Fibroblast of lung (primary cell): ENCODE results near the gene CSNK1E. TPM values are rescaled to one million over a fixed set of nuclear protein-coding genes. Genes with fewer than 3 reads are reported as not detected.
A peak's percentile ranks its signal among the peaks of the same experiment; 100 is the strongest.

Experiments
- DNase-seq, 2 donors: peaks; one replicate each; pipeline versions ENCODE4 v3.0.0 to v3.0.0-alpha.2; 2010; ENCODE audit warnings: low read depth in 2 of 2
- H2AFZ ChIP-seq: 2 replicates; pipeline ENCODE4 v1.5.1; 2012; ENCODE audit warnings: low read length, control low read depth, inconsistent platforms
- H3K27ac ChIP-seq: 2 replicates; pipeline ENCODE4 v1.5.1; 2011; ENCODE audit warnings: low read length, control low read depth; ENCODE audit not compliant: insufficient read depth
- H3K27me3 ChIP-seq: 2 replicates; pipeline ENCODE4 v1.5.1; 2011; ENCODE audit warnings: mild to moderate bottlenecking, low read length; ENCODE audit not compliant: control insufficient read depth, insufficient read depth
- H3K36me3 ChIP-seq: 2 replicates; pipeline ENCODE4 v1.5.1; 2011; ENCODE audit warnings: low read length; ENCODE audit not compliant: control insufficient read depth, insufficient read depth
- H3K4me1 ChIP-seq: 2 replicates; pipeline ENCODE4 v1.5.1; 2011; ENCODE audit warnings: low read length; ENCODE audit not compliant: control insufficient read depth, insufficient read depth; ENCODE audit errors: extremely low read depth
- H3K4me2 ChIP-seq: 2 replicates; pipeline ENCODE4 v1.5.1; 2011; ENCODE audit warnings: low read length, control low read depth; ENCODE audit not compliant: insufficient read depth; ENCODE audit errors: extremely low read depth
- H3K4me3 ChIP-seq, 4 experiments: fragments of 200-600 bp in 1 of 4; sonication (generic) in 1 of 4; replicated peaks in 1 of 4; 2 replicates each; pipeline ENCODE4 v1.5.1; 2011 to 2016; ENCODE audit warnings: low read length in 4 of 4, low read depth in 3 of 4, mild to moderate bottlenecking in 3 of 4, control low read depth in 2 of 4, inconsistent platforms in 1 of 4, mixed read lengths in 1 of 4; ENCODE audit not compliant: insufficient read depth in 1 of 4; ENCODE audit errors: control extremely low read depth in 1 of 4
- H3K79me2 ChIP-seq: 2 replicates; pipeline ENCODE4 v1.5.1; 2012; ENCODE audit warnings: mild to moderate bottlenecking, low read length, inconsistent platforms; ENCODE audit not compliant: control insufficient read depth, insufficient read depth
- H3K9ac ChIP-seq: 2 replicates; pipeline ENCODE4 v1.5.1; 2011; ENCODE audit warnings: mild to moderate bottlenecking, low read length, control low read depth; ENCODE audit not compliant: insufficient read depth
- H3K9me3 ChIP-seq: 2 replicates; pipeline ENCODE4 v1.5.1; 2012; ENCODE audit warnings: low read depth, low read length; ENCODE audit not compliant: control insufficient read depth, insufficient read depth
- H4K20me1 ChIP-seq: 2 replicates; pipeline ENCODE4 v1.5.1; 2011; ENCODE audit warnings: low read length; ENCODE audit not compliant: control insufficient read depth, insufficient read depth; ENCODE audit errors: extremely low read depth
- EZH2 ChIP-seq: IDR thresholded peaks from 2 replicates; pipeline ENCODE4 v1.5.1; 2012; ENCODE audit warnings: low read length, control low read depth, mild to moderate bottlenecking; ENCODE audit errors: missing control alignments
- polyA plus RNA-seq, 2 donors: library from polyadenylated mRNA; depleted of rRNA in 1 of 2; stranded (reverse) in 1 of 2; unstranded in 1 of 2; fragments of >200 nt; gene quantifications; 2 replicates each; pipeline ENCODE4 v1.2.1, GENCODE V29; 2011 to 2012; ENCODE audit warnings: missing spikeins in 1 of 2
- total RNA-seq: library from RNA; depleted of rRNA; stranded (reverse); fragments of >200 nt; gene quantifications from 2 replicates; pipeline ENCODE4 v1.2.1, GENCODE V29; 2014
- TF ChIP-seq, protein P1 (sequence below), 2 donors: IDR thresholded peaks in 1 of 2; conservative IDR thresholded peaks in 1 of 2; 1 replicate in 1 of 2; 2 replicates in 1 of 2; pipeline ENCODE4 v1.5.1; 2011 to 2012; ENCODE audit warnings: low read length in 2 of 2, control low read depth in 1 of 2, inconsistent platforms in 1 of 2, low read depth in 1 of 2, mild to moderate bottlenecking in 1 of 2

CSNK1E gene
- total and polyA plus RNA-seq, 2 donors (not counting 1 experiment from before 2014, with no cell fraction given) = 99.3 to 121 TPM

DNA sequence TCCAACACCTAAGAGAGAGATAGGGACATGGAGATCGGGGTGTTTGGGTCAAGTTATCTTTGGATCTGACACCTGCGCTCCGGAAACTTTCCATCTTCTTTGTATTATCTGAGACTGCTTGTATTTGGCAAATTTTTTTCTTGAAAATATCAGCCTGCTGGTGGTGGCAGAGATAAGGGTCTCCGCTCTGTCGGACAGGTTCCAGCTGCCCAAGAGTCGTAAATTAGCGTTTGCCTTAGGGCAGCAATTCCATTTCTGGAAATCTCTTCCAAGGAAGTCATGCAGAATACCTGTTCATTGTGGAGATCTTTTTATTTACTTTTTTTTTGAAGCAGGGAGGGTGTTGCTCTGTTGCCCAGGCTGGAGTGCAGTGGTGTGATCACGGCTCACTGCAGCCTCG lies 19.5 kb upstream of the CSNK1E start:
- Histone ChIP-seq H3K79me2 (no peaks in the 10 kb centered on the region), H3K27ac (no peak overlapping the region), H3K36me3 (no peaks in the 10 kb centered on the region), H3K9me3 (no peaks in the 10 kb centered on the region), H2AFZ (no peak overlapping the region), H3K4me1 (peaks cover 3% of the 10 kb centered on the region), H3K4me3 (peak overlapping the region in 2 of 4 experiments; percentile 46 to 62), H3K27me3 (no peaks in the 10 kb centered on the region), H3K9ac (no peak overlapping the region), H3K4me2 (peak overlapping the region; percentile 40), H4K20me1 (no peaks in the 10 kb centered on the region)
- DNase-seq = no peak
- TF ChIP-seq EZH2 = no peak
- TF ChIP-seq, protein P1, sequence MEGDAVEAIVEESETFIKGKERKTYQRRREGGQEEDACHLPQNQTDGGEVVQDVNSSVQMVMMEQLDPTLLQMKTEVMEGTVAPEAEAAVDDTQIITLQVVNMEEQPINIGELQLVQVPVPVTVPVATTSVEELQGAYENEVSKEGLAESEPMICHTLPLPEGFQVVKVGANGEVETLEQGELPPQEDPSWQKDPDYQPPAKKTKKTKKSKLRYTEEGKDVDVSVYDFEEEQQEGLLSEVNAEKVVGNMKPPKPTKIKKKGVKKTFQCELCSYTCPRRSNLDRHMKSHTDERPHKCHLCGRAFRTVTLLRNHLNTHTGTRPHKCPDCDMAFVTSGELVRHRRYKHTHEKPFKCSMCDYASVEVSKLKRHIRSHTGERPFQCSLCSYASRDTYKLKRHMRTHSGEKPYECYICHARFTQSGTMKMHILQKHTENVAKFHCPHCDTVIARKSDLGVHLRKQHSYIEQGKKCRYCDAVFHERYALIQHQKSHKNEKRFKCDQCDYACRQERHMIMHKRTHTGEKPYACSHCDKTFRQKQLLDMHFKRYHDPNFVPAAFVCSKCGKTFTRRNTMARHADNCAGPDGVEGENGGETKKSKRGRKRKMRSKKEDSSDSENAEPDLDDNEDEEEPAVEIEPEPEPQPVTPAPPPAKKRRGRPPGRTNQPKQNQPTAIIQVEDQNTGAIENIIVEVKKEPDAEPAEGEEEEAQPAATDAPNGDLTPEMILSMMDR (conservative IDR thresholded peaks at IDR 0.05 in 1 of 2, IDR thresholded peaks at IDR 0.05 in 1 of 2; ENCODE audit: low read depth in 1 of 2, low read length in 2 of 2) = no peak

DNA sequence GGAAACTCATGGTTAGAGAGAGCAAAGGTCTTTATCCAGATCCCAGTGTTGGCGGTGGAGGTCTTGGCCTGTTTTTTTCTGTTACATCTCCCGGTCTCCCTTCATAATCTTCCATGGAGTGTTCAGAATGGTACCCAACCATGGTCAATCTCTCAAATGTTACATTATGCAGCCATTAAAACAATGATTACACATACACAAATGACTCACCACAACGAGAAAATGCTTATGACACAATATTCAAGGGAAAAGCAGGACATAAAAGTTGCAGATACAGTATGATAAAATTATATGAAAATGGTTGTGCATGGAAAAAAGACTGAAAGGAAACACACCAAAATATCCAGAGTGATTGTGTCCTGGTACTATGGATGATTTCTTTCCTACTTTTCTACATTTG lies 17.8 kb upstream of the CSNK1E start:
- Histone ChIP-seq H3K4me3 (no peak overlapping the region), H3K4me2 (no peak overlapping the region), H3K27me3 (no peaks in the 10 kb centered on the region), H4K20me1 (no peaks in the 10 kb centered on the region), H3K9ac (no peak overlapping the region), H3K79me2 (no peaks in the 10 kb centered on the region), H2AFZ (no peak overlapping the region), H3K4me1 (peaks cover 3% of the 10 kb centered on the region), H3K9me3 (no peaks in the 10 kb centered on the region), H3K27ac (no peak overlapping the region), H3K36me3 (no peaks in the 10 kb centered on the region)
- DNase-seq = peak in 1 of 2 donors; percentile 46
- TF ChIP-seq EZH2 = no peak
- TF ChIP-seq, protein P1 (conservative IDR thresholded peaks at IDR 0.05 in 1 of 2, IDR thresholded peaks at IDR 0.05 in 1 of 2; ENCODE audit: low read depth in 1 of 2, low read length in 2 of 2) = no peak

DNA sequence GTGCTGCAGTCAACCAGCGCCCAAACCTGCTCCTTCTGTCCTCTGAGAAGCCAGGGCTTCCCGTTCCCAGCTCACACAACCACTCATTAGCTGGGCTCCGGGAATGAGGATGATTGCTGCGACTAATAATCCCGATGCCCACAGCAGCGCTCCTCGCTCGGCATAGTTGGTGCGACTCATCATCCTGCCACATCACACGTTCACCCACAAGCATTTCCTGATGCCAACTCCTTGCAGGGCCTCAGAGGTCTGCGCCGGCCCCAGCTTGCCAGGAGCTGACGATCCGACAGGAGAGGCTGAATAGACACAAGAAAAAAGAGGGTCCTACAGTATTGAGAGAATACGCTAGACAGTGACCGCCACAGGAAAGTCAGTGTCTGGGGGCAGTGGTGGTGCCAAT lies 10.6 kb upstream of the CSNK1E start:
- no peaks in the 10 kb centered on the region for H3K9me3 ChIP-seq
- no peak overlapping the region for H2AFZ ChIP-seq
- H3K4me3 ChIP-seq = no peak overlapping the region
- TF ChIP-seq, protein P1 (conservative IDR thresholded peaks at IDR 0.05 in 1 of 2, IDR thresholded peaks at IDR 0.05 in 1 of 2; ENCODE audit: low read depth in 1 of 2, low read length in 2 of 2) = no peak
- no peaks in the 10 kb centered on the region for H3K79me2 ChIP-seq
- no peaks in the 10 kb centered on the region for H3K27me3 ChIP-seq
- H4K20me1 ChIP-seq = no peaks in the 10 kb centered on the region
- DNase-seq = peak; percentile 43 to 79
- no peaks in the 10 kb centered on the region for H3K4me1 ChIP-seq
- H3K36me3 ChIP-seq = no peaks in the 10 kb centered on the region
- no peak overlapping the region for H3K9ac ChIP-seq
- H3K4me2 ChIP-seq = no peak overlapping the region
- H3K27ac ChIP-seq = no peak overlapping the region
